Measurements from ENCODE around the gene SUN2. TPM values are rescaled to one million over a fixed set of nuclear protein-coding genes. Genes with fewer than 3 reads are reported as not detected.

Gene SUN2
- total RNA-seq, 1 experiment from 2014 or later: 42.0 TPM

DNA sequence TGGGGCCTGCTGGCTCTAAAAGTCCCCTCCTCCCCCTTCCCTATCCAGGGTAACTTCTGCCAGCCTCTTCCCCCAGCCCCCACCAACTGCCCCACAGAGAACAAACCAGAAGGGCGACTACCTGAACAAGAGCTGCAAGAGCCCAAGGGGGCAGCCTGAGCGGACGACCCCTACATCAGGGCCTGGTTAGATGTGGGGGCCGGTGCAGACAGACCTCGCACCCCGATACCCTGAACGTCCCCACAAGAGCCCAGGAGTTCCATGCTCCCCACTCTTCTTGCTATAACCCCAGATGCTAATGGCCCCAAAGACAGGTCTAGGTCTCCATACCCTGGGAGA lies 20.7 kb downstream of the SUN2 start:
- DNase-seq (ENCODE audit: low spot score): no peak

DNA sequence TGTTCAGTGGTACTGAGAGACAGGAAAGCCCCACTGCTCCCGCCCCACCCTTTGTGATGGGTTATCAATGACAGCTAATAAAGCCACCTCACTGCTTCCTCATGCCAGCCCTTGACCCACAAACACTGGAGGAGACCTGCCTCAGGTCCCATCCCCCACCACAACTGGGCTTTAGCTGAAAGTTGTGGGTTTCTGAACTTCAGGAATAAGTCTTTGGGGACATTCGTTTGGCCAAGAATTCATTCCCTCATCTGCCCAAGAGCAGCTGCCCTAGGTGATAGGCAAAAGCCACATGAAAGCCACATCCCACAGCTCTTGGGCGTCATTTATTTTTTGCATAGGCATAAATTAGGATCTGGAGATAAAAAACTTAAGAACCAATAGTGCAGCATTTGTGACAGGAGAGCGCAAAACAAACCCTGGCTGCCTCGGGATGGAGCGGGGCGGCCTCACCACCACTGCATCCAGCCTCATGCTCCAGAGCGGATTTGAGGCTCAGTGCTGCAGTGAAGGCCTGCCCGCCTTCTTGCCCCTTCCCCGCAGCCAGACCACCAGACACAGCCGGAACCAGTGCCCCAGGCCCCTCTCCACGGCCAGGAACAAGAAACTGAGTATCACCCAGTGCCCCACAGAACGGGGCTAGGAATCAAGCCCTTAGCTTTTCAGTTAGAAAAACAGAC lies 21.2 kb downstream of the SUN2 start:
- DNase-seq (ENCODE audit: low spot score): no peak

DNA sequence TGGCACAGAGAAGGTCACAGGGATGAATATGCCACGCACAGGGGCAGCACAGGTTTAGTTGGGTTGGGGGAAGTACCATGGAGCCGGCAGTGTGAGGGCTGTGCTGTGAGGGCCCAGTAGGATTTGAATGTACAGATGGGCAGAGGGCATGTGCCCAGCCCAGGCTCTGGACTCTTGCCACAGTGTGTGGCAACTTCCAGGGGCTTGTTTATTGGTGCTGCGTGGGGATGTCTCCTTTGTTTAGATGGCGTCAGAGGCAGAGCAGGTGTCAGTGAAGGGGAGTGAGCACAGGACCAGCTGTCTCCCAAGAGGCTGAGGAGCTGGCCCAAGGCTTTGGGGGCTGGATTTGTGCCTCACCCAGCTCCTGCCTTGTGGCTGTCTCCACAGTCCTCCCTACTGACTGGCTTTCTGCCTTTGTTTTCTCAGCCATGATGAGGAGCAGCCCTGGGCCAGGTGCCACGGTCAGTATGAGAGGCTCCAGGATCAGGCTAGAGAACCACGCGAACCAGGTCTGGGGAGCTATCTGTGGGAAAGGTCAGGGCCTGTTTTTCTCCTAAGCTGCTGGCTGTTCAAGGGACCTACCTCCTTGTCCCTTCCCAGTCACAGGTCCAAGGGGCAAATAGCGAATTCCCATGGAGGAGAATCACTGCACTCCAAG lies 21.9 kb downstream of the SUN2 start:
- no peak for DNase-seq (ENCODE audit: low spot score)

DNA sequence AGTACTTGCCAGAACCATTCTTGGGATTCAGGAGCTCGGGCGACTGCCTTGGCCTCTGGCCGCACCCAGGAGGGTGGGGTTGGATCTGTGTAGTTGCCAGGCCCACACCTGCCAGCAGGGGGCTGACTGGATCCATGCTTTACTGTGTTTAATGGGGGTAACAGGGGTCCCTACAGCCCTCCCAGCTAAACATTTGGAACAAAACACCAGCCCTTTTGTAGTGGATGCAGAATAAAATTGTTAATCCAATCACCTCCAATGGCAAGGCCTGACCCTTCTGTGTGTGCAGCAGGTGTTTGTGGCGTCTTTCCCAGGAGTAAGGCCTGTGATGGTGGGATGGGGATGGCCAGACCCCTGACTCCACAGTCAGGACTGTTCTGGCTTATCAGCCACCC lies 22.5 kb downstream of the SUN2 start:
- DNase-seq (ENCODE audit: low spot score): no peak

DNA sequence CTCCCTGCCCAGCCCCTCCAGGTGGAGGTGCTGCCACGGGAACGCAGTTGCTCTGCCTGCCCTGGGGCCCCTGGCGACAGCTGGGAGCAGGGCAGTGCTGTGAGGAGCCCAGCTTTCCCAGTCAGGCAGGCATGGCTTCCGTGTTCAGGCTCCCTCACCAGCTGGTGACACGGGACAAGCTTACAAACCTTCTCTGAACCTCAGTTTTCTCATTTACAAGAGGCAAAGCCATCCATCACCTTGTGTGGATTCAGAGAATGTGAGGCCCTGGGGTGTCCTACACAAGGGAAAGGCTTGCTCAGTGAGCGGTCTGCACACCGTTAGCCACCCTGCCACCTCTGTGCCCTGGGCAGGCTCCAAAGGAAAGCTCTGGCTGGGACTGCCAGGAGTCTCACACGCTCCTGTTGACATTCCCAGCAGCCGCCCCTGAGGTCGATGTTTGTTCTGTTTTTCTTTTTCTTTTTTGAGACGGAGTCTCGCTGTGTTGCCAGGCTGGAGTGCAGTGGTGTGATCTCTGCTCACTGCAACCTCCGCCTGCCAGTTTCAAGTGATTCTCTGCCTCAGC lies 23.5 kb downstream of the SUN2 start:
- no peak for DNase-seq (ENCODE audit: low spot score)

DNA sequence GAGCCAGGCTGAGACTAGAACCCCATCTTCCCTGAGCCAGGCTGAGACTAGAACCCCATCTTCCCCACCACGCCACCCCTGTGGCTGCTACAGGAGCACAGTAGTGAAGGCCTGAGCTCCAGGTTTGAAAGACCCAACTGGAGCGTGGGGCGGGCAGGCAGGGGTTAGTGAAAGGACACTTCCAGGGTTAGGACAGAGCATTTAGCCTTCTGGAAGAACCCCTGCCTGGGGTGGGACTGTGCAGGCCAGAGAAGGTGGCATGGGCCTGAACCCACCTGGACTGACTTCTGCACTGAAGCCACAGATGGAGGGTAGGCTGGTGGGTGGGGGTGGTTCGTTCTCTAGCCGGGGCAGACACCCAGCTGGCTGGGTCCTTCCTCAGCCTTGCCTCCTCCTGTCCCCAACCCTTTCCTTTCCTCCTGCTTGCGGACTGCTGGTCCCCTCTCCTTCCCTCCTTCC lies 24.1 kb downstream of the SUN2 start:
- DNase-seq (ENCODE audit: low spot score): no peak

DNA sequence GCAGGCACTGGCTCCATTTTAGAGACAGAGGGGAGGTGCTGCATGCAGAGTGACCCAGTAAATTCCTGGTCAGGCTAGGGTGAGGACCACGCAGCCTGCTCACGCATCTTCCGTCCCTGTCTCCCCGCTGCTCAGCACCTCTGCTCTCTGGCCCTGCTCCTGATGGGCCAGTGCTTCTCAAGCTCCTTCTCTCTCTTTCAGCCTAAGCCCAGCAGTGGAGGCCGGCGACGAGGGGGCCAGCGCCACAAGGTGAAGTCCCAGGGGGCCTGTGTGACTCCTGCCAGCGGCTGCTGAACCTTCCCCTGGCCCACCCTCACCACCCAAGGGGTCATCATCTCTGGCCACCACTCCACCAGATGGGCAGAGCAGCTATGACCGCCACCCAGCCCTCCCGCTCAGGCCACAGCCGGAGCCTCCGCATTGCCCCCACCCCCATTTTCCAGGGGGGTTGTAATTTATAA lies 25.4 kb downstream of the SUN2 start:
- no peak for DNase-seq (ENCODE audit: low spot score)

DNA sequence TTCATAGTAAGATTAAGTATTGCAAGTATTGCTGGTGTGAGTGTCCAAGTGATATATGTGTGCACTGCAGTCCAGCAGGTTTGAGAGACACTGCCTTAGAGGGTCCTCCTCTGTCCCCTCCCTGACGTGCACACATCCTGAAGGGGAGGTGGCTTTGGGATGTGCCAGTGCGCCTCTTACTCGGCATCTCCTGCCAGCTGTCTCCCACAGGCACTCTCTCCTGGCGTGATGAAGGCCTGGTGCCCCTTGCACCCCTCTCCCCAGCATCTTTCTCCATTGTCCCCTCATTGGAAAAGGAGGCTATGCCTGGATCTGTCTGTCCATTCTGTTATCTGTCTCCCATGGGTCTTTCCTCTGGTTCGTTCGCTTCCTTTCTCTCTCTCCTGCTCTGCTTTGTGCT lies 25.9 kb downstream of the SUN2 start:
- no peak for DNase-seq (ENCODE audit: low spot score)

DNA sequence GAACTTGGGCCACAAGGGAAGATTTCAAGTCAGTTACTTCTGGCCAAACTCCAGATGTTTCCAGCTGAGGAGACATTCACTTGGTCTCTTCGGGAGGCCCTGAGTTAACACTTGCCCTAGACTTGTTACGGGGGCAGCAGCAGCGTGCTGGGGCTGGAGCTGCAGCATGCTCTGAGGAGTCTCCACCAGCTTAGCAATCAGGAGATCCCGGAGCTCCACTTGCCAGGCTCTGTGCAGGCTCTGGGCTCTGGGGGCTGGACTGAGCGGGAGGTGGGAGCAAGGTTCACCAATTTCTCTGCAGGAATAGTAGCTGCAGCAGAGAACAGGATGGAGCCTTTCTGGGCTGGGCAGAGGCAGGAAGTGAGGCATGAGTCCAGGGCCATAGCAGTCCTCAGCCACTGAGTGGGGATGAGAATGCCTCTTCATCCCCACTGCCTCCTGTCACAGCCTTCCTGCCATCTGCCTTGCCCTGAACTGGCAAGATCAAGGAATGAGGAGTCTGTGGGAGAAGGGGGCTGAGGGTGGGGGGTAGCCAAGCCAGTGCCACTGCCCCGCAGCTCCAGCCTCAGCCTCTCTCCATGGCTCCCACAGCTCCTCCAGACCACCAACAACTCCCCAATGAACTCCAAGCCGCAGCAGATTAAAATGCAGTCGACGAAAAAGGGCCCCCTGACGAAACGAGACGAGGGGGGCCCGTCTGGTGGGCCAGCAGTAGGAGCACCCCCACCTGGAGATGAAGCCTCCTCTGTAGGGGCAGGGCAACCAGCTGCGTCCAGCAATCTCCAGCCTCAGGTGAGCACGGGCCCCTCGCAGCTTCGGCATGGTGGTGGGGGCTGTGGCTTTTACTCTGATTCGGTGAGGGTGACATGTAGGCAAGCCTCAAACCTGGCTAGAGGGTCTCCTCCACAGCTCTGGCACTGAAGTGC lies 26.7 kb downstream of the SUN2 start:
- no peak for DNase-seq (ENCODE audit: low spot score)

DNA sequence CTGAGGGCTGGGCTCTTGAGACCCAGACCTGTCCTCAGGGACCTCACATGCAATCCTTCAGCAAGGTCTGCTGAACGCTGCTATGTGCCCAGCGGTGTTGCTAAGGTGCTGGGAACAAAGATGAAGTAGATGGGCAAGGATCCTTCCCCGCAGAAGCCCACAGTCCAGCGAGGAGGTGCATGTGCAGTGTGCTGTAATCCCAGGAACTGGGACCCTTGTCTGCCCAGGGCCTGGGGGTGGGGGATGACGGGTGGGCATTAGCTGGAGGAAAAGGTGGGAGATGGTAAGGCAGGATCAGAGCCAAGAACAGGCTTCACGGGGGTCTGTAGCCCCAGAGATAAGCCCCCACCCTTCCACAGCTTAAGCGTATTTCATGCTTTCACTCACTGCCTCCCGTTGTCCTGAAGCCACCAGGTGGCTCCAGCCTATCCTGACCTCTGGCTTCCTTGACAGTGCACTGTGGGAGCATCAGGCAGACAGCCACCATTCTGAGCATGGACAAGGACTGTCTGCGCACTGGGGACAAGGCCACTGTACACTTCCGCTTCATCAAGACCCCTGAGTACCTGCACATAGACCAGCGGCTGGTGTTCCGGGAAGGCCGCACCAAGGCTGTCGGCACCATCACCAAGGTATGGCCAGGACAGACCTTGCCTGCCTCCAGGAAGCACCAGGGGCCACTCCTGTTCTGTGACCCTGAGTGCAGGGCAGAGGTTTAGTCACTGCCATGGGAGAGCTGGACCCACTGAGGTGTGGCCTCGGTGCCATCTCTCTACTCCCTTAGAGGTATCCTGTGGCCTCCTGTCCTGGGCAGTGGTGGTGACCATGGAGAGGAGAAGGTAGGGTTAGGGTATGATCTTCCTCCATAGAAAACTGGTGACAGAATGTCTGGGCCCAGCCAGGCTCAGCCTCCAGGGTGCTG lies 28.0 kb downstream of the SUN2 start:
- DNase-seq (ENCODE audit: low spot score): no peak

DNA sequence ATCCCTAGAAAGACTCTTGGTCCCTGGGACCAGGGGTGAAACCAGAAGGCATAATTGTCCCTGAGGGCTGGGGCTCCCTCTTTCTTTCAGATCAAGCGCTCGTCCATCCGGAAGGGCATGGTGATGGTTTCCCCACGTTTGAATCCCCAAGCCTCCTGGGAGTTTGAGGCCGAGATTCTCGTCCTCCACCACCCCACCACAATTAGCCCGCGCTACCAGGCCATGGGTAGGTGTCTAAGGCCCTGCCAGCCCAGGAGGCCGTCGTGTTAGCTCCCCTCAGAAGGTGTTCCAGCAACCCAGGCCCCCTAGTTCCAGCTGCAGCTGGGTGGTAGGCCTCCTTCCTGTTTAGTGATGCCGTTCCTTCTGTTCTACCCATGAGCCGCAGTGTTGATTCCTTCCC lies 28.7 kb downstream of the SUN2 start:
- no peak for DNase-seq (ENCODE audit: low spot score)

DNA sequence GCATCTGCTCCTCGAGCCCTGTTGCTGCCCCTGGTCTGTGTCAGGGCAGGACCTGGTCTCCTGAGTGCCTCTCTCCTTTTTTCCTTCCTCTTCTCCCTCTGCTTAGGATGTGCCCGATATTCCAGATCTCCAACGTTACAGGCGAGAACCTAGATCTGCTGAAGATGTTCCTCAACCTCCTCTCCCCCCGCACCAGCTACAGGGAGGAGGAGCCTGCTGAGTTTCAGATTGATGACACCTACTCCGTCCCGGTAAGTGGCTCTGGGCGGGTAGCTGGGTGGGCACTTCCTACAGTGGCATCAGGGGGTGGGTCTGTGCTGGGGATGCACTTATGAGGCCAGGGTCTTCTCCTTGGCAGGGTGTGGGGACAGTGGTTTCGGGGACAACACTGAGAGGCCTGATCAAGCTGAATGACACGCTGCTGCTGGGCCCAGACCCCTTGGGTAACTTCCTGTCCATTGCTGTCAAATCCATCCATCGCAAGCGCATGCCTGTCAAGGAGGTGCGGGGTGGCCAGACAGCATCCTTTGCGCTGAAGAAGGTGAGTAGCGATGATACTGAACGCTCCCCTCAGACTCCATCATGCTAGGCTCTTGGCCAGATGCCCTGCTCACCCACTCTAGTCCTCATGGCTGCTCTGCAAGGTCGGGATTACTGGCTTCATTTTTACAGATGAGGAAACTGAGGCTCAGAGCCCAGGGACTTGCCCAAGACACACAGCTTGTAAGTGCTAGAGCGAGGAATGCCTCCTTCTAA lies 29.7 kb downstream of the SUN2 start:
- no peak for DNase-seq (ENCODE audit: low spot score)

DNA sequence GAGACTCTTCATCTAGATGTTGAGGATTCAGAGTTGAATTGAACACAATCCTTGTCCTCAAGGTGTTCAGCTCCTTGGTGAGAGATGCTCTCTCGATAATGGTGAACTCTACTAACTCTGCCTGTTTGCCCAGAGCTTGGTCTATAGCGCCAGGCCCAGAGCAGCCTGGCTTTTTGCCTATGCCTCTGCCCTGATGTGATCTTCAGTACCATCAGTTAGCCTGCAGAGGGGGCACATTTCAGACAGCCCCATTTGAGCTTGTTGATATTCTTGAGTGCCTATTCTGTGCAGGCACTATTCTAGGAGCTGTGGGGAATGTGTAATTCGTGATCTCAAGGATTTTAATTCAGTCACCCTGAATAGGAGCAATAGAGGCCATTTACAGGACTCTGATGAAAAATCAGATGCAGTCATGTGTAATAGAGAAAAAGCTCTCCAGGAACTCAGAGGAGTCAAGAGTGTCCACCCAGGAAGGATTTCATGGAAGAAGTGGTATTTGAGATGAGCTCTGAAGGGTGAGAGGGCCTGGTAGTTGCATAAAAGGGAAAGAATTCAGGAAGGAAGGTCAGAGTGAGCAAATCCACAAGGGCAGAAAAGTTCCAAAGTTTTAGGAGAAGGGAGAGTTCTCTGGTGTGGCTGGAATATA lies 30.7 kb downstream of the SUN2 start:
- DNase-seq (ENCODE audit: low spot score): peak; percentile 36

DNA sequence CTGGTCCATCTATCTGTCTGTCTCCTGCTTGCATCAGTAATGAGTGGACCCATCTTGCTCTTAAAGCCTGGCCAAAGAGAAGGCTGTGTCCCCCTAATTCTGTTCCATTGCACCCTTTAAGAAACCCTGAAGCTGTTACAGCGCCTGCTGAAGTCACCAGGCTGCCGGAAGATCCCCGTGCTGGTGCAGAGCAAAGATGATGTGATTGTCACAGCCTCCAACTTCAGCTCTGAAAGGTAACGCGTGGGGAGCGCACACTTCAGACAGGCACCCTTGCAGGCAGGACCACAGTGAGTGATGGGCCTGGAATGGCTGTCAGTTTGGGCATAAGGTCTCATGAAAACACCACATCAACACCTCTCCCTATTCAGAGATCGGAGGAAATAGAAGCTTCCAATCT lies 31.6 kb downstream of the SUN2 start:
- DNase-seq (ENCODE audit: low spot score): no peak

DNA sequence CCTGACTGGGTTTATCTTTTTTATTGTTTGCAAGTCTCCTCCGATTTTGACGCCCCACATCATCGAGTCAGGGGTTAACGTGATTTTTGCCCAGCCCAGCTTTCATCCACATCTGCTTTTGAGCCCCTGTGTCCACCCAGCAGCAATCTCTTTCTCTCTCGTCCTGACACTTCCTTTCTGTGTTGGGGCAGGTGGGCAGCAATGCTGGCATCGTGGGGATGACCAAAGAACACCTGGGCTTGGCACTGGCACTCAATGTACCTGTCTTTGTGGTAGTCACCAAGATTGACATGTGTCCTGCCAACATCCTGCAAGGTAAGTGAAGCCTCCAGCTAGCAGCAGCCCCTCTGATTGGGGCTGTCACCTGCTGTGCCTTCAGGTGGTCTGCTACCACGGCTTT lies 34.2 kb downstream of the SUN2 start:
- DNase-seq (ENCODE audit: low spot score): no peak

DNA sequence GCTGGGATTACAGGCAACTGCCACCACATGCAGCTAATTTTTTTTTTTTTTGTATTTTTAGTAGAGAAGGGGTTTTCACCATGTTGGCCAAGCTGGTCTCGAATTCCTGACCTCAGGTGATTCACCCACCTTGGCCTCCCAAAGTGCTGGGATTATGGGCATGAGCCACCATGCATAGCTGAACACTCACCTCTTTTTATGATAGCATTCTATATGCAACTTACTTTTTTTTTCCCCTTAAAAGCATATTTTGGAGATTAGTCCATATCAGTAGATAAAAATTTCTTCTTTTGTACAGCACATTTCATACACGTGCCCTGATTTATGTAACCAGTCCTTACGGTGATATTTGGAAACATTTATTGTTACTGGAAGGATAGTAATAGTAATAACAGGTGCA lies 35.4 kb downstream of the SUN2 start:
- no peak for DNase-seq (ENCODE audit: low spot score)

DNA sequence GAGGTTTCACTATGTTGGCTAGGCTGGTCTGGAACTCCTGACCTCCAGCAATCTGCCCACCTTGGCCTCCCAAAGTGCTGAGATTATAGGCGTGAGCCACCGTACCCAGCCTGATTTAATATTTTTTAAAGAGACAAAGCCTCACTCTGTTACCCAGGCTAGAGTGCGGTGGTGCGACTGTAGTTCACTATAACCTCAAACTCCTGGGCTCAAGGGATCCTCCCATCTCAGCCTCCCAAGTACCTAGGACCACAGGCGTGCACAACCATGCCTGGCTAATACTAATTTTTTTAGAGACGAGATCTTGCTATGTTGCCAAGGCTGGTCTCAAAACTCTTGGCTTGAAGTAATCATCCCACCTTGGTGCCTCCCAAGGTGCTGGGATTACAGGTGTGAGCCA lies 36.6 kb downstream of the SUN2 start:
- no peak for DNase-seq (ENCODE audit: low spot score)

DNA sequence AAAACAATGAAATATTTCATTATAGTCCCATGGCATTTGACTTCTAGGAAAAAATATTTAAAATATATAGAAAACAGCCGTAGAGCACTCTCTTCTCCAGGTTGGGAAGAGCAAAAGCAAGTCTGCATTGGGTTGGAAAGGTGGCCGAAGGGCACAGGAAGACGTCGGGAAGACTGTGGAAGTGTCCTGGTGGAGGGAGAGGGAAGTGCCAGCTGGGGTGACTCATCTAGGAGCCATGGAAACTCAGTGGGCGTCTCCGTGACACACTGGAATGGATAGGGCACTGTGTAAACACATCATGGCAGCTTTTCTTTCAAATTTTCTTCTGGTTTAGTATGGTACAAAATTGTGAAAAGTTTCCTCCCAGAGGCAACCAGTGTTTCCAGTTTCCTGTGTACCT lies 37.4 kb downstream of the SUN2 start:
- peak; percentile 88 for DNase-seq (ENCODE audit: low spot score)

DNA sequence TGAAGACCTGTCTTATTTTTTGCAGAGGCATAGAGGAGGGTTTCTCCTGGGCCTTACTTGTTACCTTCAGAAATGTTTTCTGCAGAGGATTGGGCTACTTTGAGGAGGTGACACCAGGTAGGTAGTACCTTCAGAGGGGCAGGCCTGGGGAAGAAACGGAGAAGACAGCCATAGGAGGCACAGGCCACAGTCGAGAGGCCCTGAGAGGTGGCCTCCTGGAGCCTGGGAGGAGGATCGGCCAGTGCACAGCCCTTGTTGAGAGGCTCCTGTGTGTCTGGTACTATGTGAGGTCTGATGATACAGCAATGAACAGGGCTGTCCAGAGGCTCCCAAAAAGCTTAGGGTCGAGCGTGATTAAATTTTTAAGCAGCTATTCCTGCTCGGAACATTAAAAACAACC lies 38.6 kb downstream of the SUN2 start:
- no peak for DNase-seq (ENCODE audit: low spot score)

DNA sequence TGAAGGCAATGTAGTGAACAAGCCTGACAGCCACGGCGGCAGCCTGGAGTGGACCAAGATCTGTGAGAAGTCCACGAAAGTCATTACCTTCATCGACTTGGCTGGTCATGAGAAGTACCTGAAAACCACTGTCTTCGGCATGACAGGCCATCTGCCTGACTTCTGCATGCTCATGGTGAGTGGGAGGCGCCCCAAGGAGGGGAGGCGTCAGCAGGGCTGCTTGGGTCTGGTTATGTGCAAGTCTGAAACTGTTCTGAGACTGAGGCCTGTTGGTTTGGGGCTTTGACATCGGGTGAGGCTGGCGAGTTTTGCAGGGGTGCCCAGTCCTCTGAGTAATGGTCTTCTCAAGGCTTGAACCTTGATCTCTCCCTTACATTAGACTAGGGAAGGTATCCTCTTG lies 39.0 kb downstream of the SUN2 start:
- DNase-seq (ENCODE audit: low spot score): no peak

All from H4 (cell line).